ENCODE results near the gene E2F4.

DNA sequence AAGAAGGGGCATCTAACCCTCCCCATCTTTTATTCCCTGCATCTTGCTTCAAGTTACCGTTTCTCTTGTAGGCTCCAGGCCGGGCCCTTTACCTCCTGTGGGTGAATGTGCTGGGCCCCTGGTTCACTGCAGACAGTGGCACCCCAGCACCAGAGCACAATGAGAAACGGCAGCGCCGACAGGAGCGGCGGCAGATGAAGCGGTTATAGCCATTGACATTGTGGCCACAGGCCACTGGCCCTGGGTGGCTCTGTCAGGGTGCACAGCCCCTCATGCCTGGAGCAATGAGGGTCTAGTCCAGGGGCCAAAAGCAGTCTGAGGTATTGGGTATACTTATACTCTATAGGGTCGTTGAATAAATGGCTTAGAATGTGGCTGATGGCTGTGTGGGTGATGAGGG lies 37.0 kb downstream of the E2F4 start:
- TF ChIP-seq, protein P1, sequence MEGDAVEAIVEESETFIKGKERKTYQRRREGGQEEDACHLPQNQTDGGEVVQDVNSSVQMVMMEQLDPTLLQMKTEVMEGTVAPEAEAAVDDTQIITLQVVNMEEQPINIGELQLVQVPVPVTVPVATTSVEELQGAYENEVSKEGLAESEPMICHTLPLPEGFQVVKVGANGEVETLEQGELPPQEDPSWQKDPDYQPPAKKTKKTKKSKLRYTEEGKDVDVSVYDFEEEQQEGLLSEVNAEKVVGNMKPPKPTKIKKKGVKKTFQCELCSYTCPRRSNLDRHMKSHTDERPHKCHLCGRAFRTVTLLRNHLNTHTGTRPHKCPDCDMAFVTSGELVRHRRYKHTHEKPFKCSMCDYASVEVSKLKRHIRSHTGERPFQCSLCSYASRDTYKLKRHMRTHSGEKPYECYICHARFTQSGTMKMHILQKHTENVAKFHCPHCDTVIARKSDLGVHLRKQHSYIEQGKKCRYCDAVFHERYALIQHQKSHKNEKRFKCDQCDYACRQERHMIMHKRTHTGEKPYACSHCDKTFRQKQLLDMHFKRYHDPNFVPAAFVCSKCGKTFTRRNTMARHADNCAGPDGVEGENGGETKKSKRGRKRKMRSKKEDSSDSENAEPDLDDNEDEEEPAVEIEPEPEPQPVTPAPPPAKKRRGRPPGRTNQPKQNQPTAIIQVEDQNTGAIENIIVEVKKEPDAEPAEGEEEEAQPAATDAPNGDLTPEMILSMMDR (IDR thresholded peaks at IDR 0.05): no peak
- no peak for TF ChIP-seq EZH2 (IDR thresholded peaks at IDR 0.05; ENCODE audit: borderline replicate concordance, insufficient read depth, low read depth, low read length, poor library complexity, severe bottlenecking)
